Small intestine (tissue), 7 donors: Measurements from ENCODE around the gene KDSR. TPM values are rescaled to one million over a fixed set of nuclear protein-coding genes. Genes with fewer than 3 reads are reported as not detected.

ENCODE experiments used
- DNase-seq, 2 donors: peaks; one replicate each; pipeline versions ENCODE4 v3.0.0 to v3.0.0-alpha.2; 2013
- FAIRE-seq: peaks from 2 replicates; lab custom pipeline; 2012; peaks lifted over from hg19 to GRCh38; lab: Jason Lieb, UNC
- H3K27ac ChIP-seq, 3 donors: one replicate each; pipeline ENCODE4 v1.5.1; 2013; ENCODE audit warnings: low read length in 2 of 3, mild to moderate bottlenecking in 2 of 3, control low read depth in 1 of 3, inconsistent platforms in 1 of 3, low read depth in 1 of 3, moderate library complexity in 1 of 3
- H3K27me3 ChIP-seq, 3 donors: one replicate each; pipeline ENCODE4 v1.6.1; 2013; ENCODE audit warnings: low read length in 3 of 3, inconsistent platforms in 1 of 3; ENCODE audit not compliant: control insufficient read depth in 3 of 3, insufficient read depth in 3 of 3
- H3K36me3 ChIP-seq, 3 donors: one replicate each; pipeline ENCODE4 v1.6.1; 2013; ENCODE audit warnings: low read length in 3 of 3, inconsistent platforms in 1 of 3, low read depth in 1 of 3, mild to moderate bottlenecking in 1 of 3, moderate library complexity in 1 of 3; ENCODE audit not compliant: control insufficient read depth in 3 of 3, insufficient read depth in 2 of 3
- H3K4me1 ChIP-seq, 3 donors: one replicate each; pipeline ENCODE4 v1.6.1; 2013; ENCODE audit warnings: low read length in 2 of 3, inconsistent platforms in 1 of 3, low read depth in 1 of 3, mild to moderate bottlenecking in 1 of 3, moderate library complexity in 1 of 3; ENCODE audit not compliant: control insufficient read depth in 3 of 3, insufficient read depth in 2 of 3
- H3K4me3 ChIP-seq, 3 donors: one replicate each; pipeline ENCODE4 v1.5.1; 2013; ENCODE audit warnings: low read length in 3 of 3, control low read depth in 1 of 3, inconsistent platforms in 1 of 3, low read depth in 1 of 3, mild to moderate bottlenecking in 1 of 3, moderate library complexity in 1 of 3
- H3K9me3 ChIP-seq, 2 donors: one replicate each; pipeline ENCODE4 v1.6.1; 2013; ENCODE audit warnings: low read depth in 1 of 2, low read length in 1 of 2; ENCODE audit not compliant: control insufficient read depth in 2 of 2, insufficient read depth in 1 of 2
- WGBS, 3 donors: extraction: QIAGEN DNeasy Blood & Tissue Kit; methylation state at CpG; one replicate each; pipeline ENCODE4 v1.1.7; 2013; 5-methylcytosine and 5-hydroxymethylcytosine counted together
- polyA plus RNA-seq, 4 donors: library from polyadenylated mRNA; stranded (reverse) in 3 of 4; unstranded in 1 of 4; fragments of 200-250 nt in 3 of 4; fragments of 120-200 nt in 1 of 4; gene quantifications; one replicate each; pipeline versions ENCODE4 v1.2.1 to v1.2.3, GENCODE V29; 2013
- donor health status: healthy with polysubstance abuse.
- donor health status: control.
- donor health status: control.
- donor health status: Bipolar disorder and iron deficiency.
- donor health status: healthy.

The KDSR gene
- polyA plus RNA-seq, 4 donors = 5.8 to 40.6 (median 16.2) TPM

- WGBS, 3 donors = 68 to 87% (median 70%) methylated on average over 3 of the region's 3 CpGs
- no peak overlapping the region for H3K27ac ChIP-seq
- peaks cover 0 to 5% (median 0%) of the 10 kb centered on the region in 3 donors for H3K36me3 ChIP-seq
- H3K4me1 ChIP-seq = peaks cover 4 to 7% (median 4%) of the 10 kb centered on the region in 3 donors
- H3K9me3 ChIP-seq = no peaks in the 10 kb centered on the region
- no peak overlapping the region for H3K4me3 ChIP-seq
- no peaks in the 10 kb centered on the region for H3K27me3 ChIP-seq
- FAIRE-seq (no peak), DNase-seq (no peak)
These were observed 63.5 kb downstream of the KDSR start for GRCh38 chr18:63303547-63303946.

GRCh38 chr18:63302636-63303405, 64.2 kb downstream of the KDSR start:
- DNase-seq (no peak), FAIRE-seq (no peak)
- Histone ChIP-seq H3K36me3 (peaks cover 0 to 5% (median 0%) of the 10 kb centered on the region in 3 donors), H3K9me3 (no peaks in the 10 kb centered on the region), H3K4me3 (no peak overlapping the region), H3K27me3 (no peaks in the 10 kb centered on the region), H3K4me1 (peaks cover 7 to 10% (median 9%) of the 10 kb centered on the region in 3 donors), H3K27ac (peak overlapping the region in 1 of 3 donors; percentile 45)
- WGBS, 3 donors = 46 to 56% (median 49%) methylated on average over 5 of the region's 5 CpGs

- Histone ChIP-seq H3K4me1 (peaks cover 7 to 10% (median 9%) of the 10 kb centered on the region in 3 donors), H3K4me3 (no peak overlapping the region), H3K27me3 (no peaks in the 10 kb centered on the region), H3K27ac (no peak overlapping the region), H3K9me3 (no peaks in the 10 kb centered on the region), H3K36me3 (peaks cover 0 to 5% (median 0%) of the 10 kb centered on the region in 3 donors)
- 61 to 77% (median 65%) methylated on average over 4 of the region's 4 CpGs for WGBS, 3 donors
- no peak for FAIRE-seq
- DNase-seq = no peak
These were observed 64.8 kb downstream of the KDSR start for GRCh38 chr18:63302220-63302619.

- no peaks in the 10 kb centered on the region for H3K9me3 ChIP-seq
- H3K36me3 ChIP-seq = peaks cover 0 to 6% (median 0%) of the 10 kb centered on the region in 3 donors
- H3K27me3 ChIP-seq = no peaks in the 10 kb centered on the region
- H3K27ac ChIP-seq = no peak overlapping the region
- H3K4me3 ChIP-seq = no peak overlapping the region
- no peak for DNase-seq
- H3K4me1 ChIP-seq = peaks cover 7 to 10% (median 9%) of the 10 kb centered on the region in 3 donors
- 71 to 85% (median 79%) methylated on average over 9 of the region's 9 CpGs for WGBS, 3 donors
- FAIRE-seq = no peak
These were observed 65.6 kb downstream of the KDSR start for GRCh38 chr18:63301434-63301833.

GRCh38 chr18:63299837-63300745, 66.9 kb downstream of the KDSR start:
- peak overlapping the region in 1 of 3 donors; percentile 51 for H3K27ac ChIP-seq

GRCh38 chr18:63298400-63299365, 68.3 kb downstream of the KDSR start:
- DNase-seq = peak; percentile 53 to 66
- peak overlapping the region in 2 of 3 donors; percentile 12 to 51 for H3K27ac ChIP-seq
- H3K4me1 ChIP-seq = peaks cover 7 to 10% (median 9%) of the 10 kb centered on the region in 3 donors
- H3K36me3 ChIP-seq = peaks cover 0 to 14% (median 0%) of the 10 kb centered on the region in 3 donors
- 45 to 64% (median 48%) methylated on average over 9 of the region's 9 CpGs for WGBS, 3 donors
- no peaks in the 10 kb centered on the region for H3K27me3 ChIP-seq
- H3K4me3 ChIP-seq = no peak overlapping the region
- no peaks in the 10 kb centered on the region for H3K9me3 ChIP-seq
- no peak for FAIRE-seq

More at GRCh38 chr18:63299837-63300745, 66.9 kb downstream of the KDSR start:
- Histone ChIP-seq H3K9me3 (no peaks in the 10 kb centered on the region), H3K27me3 (no peaks in the 10 kb centered on the region), H3K36me3 (peaks cover 0 to 12% (median 0%) of the 10 kb centered on the region in 3 donors), H3K4me3 (no peak overlapping the region), H3K4me1 (peaks cover 7 to 10% (median 9%) of the 10 kb centered on the region in 3 donors)
- 61 to 68% (median 61%) methylated on average over 5 of the region's 5 CpGs for WGBS, 3 donors
- no peak for FAIRE-seq
- DNase-seq = peak in 1 of 2 donors; percentile 27

GRCh38 chr18:63297687-63298399, 69.2 kb downstream of the KDSR start:
- no peak overlapping the region for H3K27ac ChIP-seq

More at GRCh38 chr18:63297687-63298399, 69.2 kb downstream of the KDSR start:
- Histone ChIP-seq H3K27me3 (no peaks in the 10 kb centered on the region), H3K9me3 (no peaks in the 10 kb centered on the region), H3K36me3 (peaks cover 0 to 17% (median 3%) of the 10 kb centered on the region in 3 donors), H3K4me1 (peaks cover 7 to 10% (median 9%) of the 10 kb centered on the region in 3 donors), H3K4me3 (no peak overlapping the region)
- DNase-seq (peak in 1 of 2 donors; percentile 36), FAIRE-seq (no peak)
- 67 to 72% (median 70%) methylated on average over 16 of the region's 16 CpGs for WGBS, 3 donors
